Hematopoietic multipotent progenitor cell treated with erythropoietin and hydrocortisone succinate and interleukin-3 and kit ligand, for 4 days (in vitro differentiated cells): ENCODE results near the gene ACTC1.

Source experiments
- DNase-seq: peaks from one replicate; pipeline ENCODE4 v3.0.0-alpha.2; 2015

ACTC1 gene

GRCh38 chr15:34755419-34755773 lies 40.0 kb downstream of the ACTC1 start:
- no peak for DNase-seq

DNA sequence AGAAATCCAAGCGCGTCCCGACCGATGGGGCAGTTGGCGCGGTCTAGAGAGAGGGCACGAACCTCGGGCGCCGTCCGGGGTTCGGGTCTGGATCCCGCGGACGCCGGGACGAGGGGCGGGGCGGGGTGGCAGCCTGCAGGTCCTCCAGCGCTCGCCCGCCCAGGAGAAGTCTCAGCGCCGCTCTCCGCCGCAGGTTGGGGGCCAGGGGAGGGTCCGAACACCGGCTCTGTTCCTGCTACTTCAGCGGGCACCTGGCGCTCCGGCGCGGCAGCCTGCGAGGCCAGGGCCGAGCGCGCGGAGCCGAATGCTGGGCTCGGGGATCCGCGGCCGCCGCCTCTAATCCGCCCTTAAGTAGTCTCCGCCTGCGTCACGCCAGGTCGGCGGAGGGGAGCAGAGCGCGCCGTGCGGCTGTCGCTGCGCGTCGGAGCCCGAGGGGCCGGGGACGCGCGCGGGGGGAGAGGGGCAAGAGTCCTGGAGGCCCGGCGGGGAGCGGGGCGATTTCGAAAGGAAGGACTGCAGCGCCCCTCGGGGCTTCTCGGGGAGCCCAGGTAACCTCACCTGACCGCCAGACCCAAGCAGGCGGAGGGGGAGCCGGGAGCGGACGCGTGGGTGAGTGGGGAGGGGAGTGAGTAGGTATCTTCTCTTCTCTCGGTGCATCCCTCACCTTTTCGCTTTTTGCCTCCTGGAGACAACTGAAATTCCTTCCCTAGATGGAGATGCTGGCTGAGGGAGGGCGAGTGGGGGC lies 40.5 kb downstream of the ACTC1 start, which contains the start of gene GJD2:
GJD2 (minus strand) TSS at position 325 of the 745 bp plus-strand sequence. CDS start 510 bp downstream, outside the sequence.
- DNase-seq = peak; percentile 20

- DNase-seq = no peak
Measured at GRCh38 chr15:34754171-34754601, 41.2 kb downstream of the ACTC1 start.

GRCh38 chr15:34753236-34753894 lies 42.0 kb downstream of the ACTC1 start:
- DNase-seq = peak; percentile 45

DNA sequence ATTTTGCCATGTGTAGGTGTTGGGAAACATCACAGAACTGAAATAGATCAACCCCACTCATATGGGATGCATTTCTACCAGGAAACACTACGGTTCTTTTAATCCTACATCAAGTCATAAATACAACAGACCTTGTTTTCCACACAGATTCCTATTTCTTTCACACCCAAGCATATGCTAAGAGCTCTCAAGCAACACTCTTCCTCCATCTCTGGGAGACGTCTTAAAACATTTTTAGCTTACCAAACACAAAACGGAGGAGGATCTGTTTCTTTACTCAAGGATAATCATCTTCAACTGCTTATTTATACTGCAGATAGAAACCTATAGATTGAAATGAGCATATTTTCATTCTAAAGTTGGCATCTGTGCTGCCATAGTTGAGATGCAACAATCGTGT lies 45.7 kb downstream of the ACTC1 start:
- DNase-seq = no peak
